GM19397 (cell line): ENCODE measurements around the gene SDHA.
"Not testable (repeated sequence)": the region's sequence is repeated elsewhere in the genome, so short reads cannot be mapped to it uniquely, and the experiment has no call there.

Experiments
- ATAC-seq: cut with Tn5 transposase; IDR thresholded peaks from one replicate; pipeline ENCODE4 v1.9.1; 2021; ENCODE audit warnings: mild to moderate bottlenecking, moderate library complexity; ENCODE audit not compliant: unreplicated experiment

The SDHA gene

DNA sequence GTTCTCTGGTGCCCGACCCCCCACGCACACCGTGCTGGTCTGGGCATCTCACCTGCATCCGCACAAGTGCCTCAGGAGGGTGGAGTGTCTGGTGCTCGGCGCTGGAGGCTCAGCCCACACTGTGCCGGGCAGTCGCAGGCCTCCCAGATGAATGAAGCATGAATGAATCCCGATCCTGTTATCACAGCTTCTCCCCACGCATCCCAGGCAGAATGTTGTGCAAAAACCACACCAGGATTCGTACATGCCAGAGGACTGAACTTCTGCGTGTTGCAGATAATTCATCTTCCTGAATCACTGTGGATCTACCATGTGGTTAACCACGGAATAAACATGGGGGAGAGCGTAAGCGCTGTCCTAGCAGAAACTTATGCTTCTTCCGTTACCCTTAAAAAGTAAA is 78.8 kb downstream of the SDHA start:
- not testable (repeated sequence) for ATAC-seq

DNA sequence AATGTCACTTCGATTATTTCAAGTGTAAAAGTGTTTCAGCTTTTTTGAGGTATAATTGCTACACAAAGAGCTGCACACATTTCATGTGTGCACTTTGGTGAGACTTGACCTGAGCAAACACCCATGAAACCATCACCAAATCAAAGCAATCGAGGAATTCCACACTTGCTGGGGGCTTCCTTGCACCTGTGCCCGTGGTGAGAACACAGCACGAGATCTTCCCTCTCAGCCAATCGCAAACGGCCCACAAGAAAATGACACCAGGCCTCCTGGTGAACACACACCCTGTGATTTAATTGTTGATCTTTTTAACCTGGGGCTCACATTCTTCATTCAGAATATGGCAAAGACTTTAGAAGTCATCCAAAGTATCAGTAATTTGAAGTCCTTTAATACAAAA is 79.3 kb downstream of the SDHA start:
- not testable (repeated sequence) for ATAC-seq

DNA sequence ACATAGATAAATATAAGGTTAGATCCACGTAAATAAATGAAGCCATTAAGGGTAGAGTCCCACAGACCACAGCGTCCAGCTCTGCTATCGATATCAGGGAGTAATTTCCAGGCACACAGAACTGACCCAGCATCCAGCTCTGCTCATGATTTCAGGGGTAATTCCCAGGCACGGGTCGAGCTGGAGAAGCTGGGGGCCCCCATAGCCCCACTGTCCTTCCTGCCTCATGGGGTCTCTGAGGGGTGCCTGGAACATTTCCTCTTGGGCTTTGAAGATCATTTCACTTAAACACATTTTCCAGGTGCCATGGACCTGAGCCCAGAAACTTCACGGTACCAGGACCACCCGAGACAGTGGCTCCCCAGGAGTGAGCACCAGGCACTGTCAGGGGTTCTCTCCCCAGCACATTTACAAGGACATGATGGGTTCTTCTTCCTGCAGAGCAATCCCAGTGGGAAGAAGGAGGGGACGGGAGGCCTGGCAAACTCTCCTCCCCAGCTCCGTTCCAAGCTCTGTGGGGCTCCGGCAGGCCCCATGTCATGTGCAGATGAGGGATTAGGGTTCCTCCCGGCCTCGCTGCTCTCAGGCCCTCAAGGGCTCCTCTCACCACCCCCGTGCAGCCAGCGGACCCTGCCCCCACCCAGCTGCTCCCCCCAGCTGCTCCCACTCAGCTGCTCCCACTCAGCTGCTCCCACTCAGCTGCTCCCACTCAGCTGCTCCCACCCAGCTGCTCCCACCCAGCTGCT is 80.0 kb downstream of the SDHA start:
- not testable (repeated sequence) for ATAC-seq

DNA sequence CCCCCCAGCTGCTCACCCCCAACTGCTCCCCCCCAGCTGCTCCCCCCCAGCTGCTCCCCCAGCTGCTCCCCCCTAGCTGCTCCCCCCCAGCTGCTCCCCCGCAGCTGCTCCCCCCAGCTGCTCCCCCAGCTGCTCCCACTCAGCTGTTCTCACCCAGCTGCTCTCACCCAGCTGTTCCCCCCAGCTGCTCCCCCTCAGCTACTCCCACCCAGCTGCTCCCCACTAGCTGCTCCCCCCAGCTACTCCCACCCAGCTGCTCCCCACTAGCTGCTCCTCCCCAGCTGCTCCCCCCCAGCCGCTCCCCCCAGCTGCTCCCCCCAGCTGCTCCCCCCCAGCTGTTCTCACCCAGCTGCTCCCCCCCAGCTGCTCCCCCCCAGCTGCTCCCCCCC is 80.6 kb downstream of the SDHA start:
- no peak for ATAC-seq

DNA sequence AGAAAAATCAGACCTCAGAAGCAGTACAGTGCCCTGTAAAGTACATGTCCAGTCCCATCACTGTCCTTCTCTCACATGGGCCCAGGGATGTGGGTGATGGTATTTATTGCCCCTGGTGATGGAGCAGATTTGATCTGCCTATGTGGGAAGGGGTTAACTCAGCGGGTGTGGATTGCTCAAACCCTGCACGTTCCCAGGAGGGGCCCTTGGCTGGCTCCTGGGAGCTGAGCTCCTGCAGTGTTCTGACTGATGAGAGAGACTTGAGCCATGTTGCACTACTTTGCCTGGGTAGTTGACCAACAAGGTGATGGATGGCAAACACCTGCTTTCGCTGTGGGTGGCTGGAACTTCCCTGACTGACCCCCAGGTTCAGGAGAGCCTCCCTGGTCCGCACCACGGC is 81.8 kb downstream of the SDHA start:
- ATAC-seq = not testable (repeated sequence)

DNA sequence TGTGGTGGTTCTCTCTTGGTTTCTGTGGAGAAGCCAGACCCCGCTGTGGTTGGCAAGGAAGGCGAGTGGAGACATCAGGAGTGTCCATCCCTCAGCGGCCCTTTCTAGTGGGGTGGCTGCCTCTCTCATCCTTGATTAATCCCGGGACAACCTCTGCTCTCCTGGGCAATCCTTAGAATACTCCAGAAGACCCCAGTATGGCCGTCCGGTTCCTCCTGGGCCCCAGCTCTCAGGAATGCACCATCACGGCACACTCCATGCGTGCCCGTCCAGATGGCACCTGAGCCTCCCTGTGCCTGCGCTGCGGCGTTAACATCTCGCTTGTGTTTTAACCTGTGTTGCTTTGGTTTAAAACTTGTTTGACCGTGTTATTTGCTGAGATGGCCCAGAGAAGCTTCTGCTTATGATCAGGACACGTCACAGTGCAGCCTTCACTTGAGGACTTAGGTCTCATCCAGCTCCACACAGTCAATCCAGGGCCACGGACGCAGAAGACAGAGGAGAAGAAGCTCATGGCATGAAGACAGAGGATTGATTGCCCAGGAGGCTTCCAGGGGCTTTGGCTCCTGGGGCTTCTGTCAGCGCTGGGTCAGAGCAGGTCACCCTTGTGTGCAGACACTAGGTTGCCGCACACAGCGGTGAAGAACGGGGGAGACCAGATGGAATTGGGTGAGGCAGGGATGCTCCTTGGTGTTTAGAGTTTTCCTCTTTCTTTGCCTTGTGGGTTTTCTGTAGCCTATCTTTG is 82.7 kb downstream of the SDHA start:
- not testable (repeated sequence) for ATAC-seq

DNA sequence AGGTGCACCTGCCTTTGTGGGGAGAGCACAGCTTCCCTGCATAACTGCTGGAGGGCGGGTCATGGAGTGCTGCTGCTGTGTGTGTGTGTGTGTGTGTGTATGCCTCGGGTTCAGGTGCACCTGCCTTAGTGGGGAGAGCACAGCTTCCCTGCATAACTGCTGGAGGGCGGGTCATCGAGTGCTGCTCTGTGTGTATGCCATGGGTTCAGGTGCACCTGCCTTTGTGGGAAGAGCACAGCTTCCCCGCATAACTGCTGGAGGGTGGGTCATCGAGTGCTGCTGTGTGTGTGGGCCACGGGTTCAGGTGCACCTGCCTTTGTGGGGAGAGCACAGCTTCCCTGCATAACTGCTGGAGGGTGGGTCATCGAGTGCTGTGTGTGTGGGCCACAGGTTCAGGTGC is 84.3 kb downstream of the SDHA start:
- not testable (repeated sequence) for ATAC-seq

DNA sequence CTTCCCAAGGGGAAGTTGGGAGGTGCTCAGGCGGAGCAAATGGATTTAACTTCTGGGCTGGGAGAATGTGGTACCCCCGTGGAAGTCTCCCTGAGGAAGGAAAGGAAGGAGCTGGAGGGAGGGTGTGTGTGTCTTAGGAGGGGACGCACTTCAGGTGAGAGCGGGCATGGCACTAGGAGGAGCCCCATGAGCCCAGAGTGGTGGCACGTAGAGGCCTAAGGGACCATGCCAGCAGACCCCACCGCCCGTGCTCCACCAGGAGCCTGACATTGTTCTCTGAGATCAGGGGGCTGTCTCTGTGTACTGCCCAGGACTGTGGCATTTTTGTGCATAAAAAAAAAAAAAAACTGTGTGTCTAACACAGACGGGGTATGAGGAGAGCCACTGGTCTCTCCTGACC is 84.8 kb downstream of the SDHA start:
- no peak for ATAC-seq

DNA sequence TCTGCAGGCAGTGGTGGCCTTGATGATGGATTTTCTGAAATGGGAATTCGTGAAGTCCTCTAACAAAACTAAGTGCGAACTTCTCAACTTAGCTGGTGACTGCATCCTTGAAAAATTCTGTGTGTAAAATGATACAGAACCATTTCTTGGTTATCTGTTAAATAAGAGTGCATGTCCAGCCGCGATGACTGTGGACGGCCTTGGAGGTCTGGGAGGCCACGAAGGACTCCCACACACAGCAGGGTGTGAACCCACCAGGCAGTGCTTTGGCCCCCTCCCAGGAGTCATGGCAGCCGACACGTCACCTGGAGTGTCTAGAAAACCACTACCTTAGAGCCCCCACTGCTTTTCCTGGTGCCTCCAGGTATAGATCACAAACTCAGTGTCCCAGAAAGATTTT is 85.6 kb downstream of the SDHA start:
- ATAC-seq = not testable (repeated sequence)

DNA sequence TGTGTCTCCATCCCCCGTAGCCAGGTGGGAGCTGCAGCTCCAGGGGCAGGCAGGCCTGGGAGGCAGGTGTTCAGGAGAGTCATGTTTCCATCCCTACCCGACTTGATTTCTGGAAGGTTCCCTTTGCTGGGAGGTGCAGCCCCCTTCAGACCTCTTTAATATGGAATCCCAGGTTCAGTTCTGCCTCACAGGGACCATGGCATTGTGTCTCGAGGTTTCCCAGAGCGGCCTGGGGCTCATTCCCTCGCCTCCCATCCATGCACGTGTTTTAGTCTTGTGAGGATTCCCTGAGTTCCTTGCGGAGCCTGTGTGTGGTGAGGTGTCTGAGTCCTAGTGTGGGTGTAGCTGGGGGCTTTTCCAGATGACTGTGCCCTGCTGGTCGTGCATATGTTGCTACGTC is 86.9 kb downstream of the SDHA start:
- ATAC-seq = no peak

DNA sequence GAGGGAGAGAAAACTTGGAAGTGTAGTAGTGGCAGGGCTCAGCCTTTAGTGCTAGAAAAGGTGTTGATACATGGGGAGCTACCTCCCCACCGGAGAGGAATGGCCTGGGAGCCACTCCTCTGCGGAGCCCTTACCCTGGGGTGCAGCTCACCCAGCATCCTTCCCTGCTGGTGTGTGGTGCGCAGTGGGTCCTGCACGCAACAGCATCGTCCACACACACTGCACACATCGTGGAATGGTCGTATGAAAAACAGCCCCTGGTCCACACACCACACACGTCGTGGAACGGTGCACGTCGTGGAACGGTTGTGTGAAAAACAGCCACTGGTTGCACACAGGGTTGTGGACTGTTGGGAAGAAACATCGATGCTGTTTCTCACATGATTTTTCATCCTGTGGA is 87.3 kb downstream of the SDHA start:
- ATAC-seq = no peak

DNA sequence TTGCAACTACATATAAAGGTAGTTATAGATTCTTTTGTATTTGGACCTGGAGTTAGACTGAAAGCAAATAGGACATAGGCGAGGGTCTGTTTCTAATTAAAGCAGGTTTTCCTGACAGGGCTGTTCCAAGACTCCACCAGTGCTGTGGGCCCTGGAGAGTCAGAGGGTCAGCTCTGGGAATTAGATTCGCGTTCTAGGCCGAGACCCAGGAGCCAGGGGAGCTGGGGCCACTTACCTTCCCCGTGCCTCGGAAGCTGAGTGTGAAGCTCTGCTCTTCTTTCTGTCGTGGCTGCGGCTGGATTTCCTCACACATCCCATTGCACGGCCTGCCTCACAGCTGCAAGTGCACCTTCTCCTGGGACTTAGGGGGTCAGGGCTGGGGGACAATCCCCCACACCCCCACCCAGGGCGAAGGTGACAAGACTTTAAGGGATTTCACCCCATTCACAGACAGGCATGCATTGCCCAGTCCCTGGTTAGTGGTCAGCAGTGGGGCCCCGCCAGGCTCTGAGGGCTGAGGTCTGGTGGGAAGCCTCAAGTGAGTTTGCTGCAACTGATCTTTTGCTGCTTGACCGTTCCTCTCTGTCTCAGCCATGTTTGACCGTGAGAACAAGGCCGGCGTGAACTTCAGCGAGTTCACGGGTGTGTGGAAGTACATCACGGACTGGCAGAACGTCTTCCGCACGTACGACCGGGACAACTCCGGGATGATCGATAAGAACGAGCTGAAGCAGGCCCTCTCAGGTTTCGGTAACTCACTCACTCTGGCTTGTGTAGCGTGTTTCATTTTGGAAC is 88.1 kb downstream of the SDHA start:
- no peak for ATAC-seq
